Measurements from ENCODE around the gene ATP10A.
"Not testable (repeated sequence)": the region's sequence is repeated elsewhere in the genome, so short reads cannot be mapped to it uniquely, and the experiment has no call there.

ATP10A gene

DNA sequence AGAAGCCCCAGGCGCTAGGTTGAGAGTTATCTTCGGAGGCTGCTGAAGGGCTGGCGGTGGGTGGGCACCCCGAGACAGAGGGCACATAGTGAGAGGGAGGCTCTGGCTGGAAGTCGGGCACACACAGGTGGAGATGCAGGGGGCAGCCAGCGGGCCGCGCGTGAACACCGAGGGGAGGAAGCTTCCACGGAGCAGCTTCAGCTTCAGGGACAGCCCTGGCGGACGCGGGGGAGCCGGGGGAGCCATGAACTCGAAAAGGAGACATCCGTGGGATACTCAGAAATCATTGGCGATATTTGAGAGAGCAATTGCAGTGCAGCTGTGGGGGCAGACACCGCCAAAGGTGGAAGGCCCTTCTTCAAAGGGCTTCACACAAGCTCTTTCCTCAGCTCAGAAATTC is 204.6 kb downstream of the ATP10A start:
- peaks cover 21% of the 10 kb centered on the region for H3K9me3 Mint-ChIP-seq
- no peak overlapping the region for H3K27ac Mint-ChIP-seq
- intact Hi-C loops (cut with micrococcal nuclease): no loop called here
- no peaks in the 10 kb centered on the region for H3K36me3 Mint-ChIP-seq (ENCODE audit: low read depth)
- H3K4me3 Mint-ChIP-seq: no peak overlapping the region
- peaks cover 2% of the 10 kb centered on the region for H3K27me3 Mint-ChIP-seq
- no peaks in the 10 kb centered on the region for H3K4me1 Mint-ChIP-seq (ENCODE audit: low read depth)

DNA sequence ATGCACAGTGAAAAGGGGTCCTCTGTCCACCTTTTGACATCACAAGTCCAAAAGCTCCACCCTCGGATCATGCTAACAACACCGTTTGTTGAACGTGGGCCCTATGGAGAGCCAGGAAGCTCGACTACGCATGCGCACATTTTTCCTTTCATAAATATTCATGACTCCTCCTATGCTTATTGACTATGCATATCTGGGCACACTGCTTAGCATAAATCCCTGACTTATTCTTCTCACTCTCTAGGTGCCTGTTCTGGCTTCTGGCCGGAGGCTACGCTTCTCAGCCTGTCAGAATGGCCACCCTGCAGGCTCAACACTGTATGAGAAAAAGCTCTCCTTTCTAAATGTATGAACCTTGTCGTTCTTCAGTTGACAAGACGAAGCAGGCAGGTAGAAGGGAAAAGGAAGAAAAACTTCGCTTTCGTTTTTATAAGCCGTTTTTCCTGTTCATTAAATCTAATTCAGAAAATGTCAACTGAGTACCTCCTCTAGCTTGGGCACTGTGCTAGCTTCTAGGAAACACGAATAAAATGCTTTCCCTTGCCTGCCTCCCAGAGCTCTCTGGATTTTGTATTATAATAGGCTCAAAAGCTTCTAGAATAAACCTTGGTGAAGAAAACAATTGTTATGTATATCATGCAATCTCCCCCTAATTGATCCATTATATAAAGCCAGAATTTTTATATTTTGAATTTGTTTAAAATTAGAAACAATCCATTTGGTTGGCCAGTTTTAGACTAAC is 207.7 kb downstream of the ATP10A start:
- H3K27me3 Mint-ChIP-seq: peaks cover 3% of the 10 kb centered on the region
- no peak overlapping the region for H3K4me3 Mint-ChIP-seq
- peaks cover 21% of the 10 kb centered on the region for H3K9me3 Mint-ChIP-seq
- peaks cover 6% of the 10 kb centered on the region for H3K4me1 Mint-ChIP-seq (ENCODE audit: low read depth)
- H3K27ac Mint-ChIP-seq: no peak overlapping the region
- intact Hi-C loops (cut with micrococcal nuclease): no loop called here
- no peaks in the 10 kb centered on the region for H3K36me3 Mint-ChIP-seq (ENCODE audit: low read depth)

DNA sequence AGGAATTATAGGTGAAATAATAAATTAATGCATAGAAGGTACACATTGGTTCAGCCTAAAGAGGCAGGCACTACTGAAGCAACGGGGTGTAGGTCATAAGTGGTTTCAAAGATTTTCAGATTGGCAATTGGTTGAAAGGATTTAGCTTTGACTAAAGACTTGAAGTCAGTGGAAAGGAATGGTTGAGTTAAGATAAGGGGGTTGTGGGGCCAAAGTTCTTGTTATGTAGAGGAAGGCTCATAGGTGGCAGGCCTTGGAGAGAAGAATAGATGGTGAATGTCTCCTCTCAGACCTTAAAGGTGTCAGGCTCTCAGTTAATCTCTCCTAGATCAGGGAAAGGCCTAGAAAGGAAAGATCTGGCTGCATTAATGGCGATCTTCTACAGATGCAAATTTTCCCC is 209.8 kb downstream of the ATP10A start:
- intact Hi-C loops (cut with micrococcal nuclease): no loop called here
- Mint-ChIP-seq H3K27ac (no peak overlapping the region), H3K27me3 (peaks cover 4% of the 10 kb centered on the region), H3K36me3 (ENCODE audit: low read depth) (no peaks in the 10 kb centered on the region), H3K9me3 (peaks cover 9% of the 10 kb centered on the region), H3K4me1 (ENCODE audit: low read depth) (peaks cover 6% of the 10 kb centered on the region), H3K4me3 (no peak overlapping the region)

DNA sequence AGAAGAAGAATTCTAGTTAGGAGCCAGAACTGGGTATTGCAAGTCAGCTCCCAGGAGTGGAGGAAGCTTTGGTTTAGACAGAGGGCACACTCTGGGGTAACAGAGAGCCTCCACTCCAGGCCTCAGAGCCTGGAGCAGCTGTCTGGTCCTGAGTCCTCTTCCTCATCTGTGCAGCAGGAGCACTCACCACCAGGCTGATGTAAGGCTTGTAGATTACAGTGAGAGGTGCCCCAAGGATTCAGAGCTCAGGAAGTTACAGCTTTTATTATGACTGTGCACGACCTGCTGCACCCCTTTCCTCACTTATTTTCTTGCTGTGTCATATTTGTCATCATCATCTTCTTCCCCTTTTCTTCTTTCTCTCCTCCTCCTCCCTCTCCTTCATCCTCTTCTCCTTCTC is 210.4 kb downstream of the ATP10A start:
- peaks cover 4% of the 10 kb centered on the region for H3K27me3 Mint-ChIP-seq
- peaks cover 6% of the 10 kb centered on the region for H3K4me1 Mint-ChIP-seq (ENCODE audit: low read depth)
- peaks cover 2% of the 10 kb centered on the region for H3K9me3 Mint-ChIP-seq
- no peak overlapping the region for H3K27ac Mint-ChIP-seq
- H3K4me3 Mint-ChIP-seq: no peak overlapping the region
- intact Hi-C loops (cut with micrococcal nuclease): no loop called here
- H3K36me3 Mint-ChIP-seq (ENCODE audit: low read depth): no peaks in the 10 kb centered on the region

- Mint-ChIP-seq H3K27me3 (peaks cover 4% of the 10 kb centered on the region), H3K9me3 (no peaks in the 10 kb centered on the region), H3K4me1 (ENCODE audit: low read depth) (peaks cover 6% of the 10 kb centered on the region), H3K4me3 (no peak overlapping the region), H3K36me3 (ENCODE audit: low read depth) (no peaks in the 10 kb centered on the region), H3K27ac (no peak overlapping the region)
- intact Hi-C loops (cut with micrococcal nuclease): no loop called here
Observed at GRCh38 chr15:25649390-25649789, 213.7 kb downstream of the ATP10A start.

- no peak overlapping the region for H3K4me3 Mint-ChIP-seq
- no peaks in the 10 kb centered on the region for H3K9me3 Mint-ChIP-seq
- intact Hi-C loops (cut with micrococcal nuclease): no loop called here
- H3K27ac Mint-ChIP-seq: no peak overlapping the region
- H3K4me1 Mint-ChIP-seq (ENCODE audit: low read depth): no peaks in the 10 kb centered on the region
- no peaks in the 10 kb centered on the region for H3K36me3 Mint-ChIP-seq (ENCODE audit: low read depth)
- peaks cover 2% of the 10 kb centered on the region for H3K27me3 Mint-ChIP-seq
Observed at GRCh38 chr15:25643120-25643519, 220.0 kb downstream of the ATP10A start.

DNA sequence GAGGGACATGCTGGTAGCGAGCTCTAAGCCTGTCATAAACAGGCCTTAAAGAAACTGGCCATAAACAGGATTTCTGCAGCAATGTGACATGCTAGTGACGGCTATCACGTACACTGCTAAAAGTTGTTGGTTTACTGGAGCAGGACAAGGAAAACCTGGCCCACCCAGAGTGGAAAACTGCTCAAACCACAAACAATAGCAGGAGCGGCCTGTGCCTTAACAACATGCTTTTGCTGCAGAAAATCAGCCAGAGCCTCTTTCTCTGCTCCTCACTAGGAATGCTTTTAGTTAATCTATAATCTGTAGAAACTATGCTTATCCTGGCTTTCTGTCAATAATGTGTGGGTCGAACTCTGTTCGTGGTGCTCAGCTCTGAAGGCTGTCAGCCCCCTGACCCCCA is 221.4 kb downstream of the ATP10A start:
- Mint-ChIP-seq H3K27me3 (peaks cover 2% of the 10 kb centered on the region), H3K4me3 (no peak overlapping the region), H3K27ac (no peak overlapping the region), H3K36me3 (ENCODE audit: low read depth) (no peaks in the 10 kb centered on the region), H3K9me3 (no peaks in the 10 kb centered on the region), H3K4me1 (ENCODE audit: low read depth) (no peaks in the 10 kb centered on the region)
- intact Hi-C loops (cut with micrococcal nuclease): no loop called here

DNA sequence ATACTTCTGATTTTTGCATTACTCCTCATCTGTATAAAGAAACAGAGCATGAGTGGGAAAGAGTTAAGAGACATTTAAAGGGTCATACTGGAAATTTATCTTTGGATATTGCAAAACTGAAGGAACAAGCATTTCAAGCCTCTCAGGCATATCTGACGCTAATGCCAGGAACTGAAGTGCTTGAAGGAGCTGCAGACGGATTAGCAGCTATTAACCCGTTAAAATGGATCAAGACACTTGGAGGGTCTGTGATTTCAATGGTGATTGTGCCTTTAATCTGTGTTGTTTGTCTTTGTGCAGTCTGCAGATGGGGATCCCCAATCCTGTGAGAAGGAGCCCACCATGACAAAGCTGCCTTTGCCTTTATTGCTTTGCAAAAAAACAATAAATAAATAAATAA is 221.8 kb downstream of the ATP10A start:
- Mint-ChIP-seq H3K27me3 (peaks cover 4% of the 10 kb centered on the region), H3K36me3 (ENCODE audit: low read depth) (no peaks in the 10 kb centered on the region), H3K27ac (no peak overlapping the region), H3K4me3 (no peak overlapping the region), H3K9me3 (no peaks in the 10 kb centered on the region), H3K4me1 (ENCODE audit: low read depth) (no peaks in the 10 kb centered on the region)
- intact Hi-C loops (cut with micrococcal nuclease): no loop called here

GRCh38 chr15:25640959-25641358 is 222.2 kb downstream of the ATP10A start:
- H3K4me3 Mint-ChIP-seq; H3K4me1 Mint-ChIP-seq (ENCODE audit: low read depth); H3K36me3 Mint-ChIP-seq (ENCODE audit: low read depth); intact Hi-C loops (cut with micrococcal nuclease); H3K27me3 Mint-ChIP-seq; H3K27ac Mint-ChIP-seq; H3K9me3 Mint-ChIP-seq: not testable (repeated sequence)

GRCh38 chr15:25640381-25640780 is 222.7 kb downstream of the ATP10A start:
- Mint-ChIP-seq H3K9me3 (no peaks in the 10 kb centered on the region), H3K4me3 (no peak overlapping the region), H3K27me3 (peaks cover 4% of the 10 kb centered on the region), H3K27ac (no peak overlapping the region), H3K36me3 (ENCODE audit: low read depth) (no peaks in the 10 kb centered on the region), H3K4me1 (ENCODE audit: low read depth) (no peaks in the 10 kb centered on the region)
- intact Hi-C loops (cut with micrococcal nuclease): no loop called here

DNA sequence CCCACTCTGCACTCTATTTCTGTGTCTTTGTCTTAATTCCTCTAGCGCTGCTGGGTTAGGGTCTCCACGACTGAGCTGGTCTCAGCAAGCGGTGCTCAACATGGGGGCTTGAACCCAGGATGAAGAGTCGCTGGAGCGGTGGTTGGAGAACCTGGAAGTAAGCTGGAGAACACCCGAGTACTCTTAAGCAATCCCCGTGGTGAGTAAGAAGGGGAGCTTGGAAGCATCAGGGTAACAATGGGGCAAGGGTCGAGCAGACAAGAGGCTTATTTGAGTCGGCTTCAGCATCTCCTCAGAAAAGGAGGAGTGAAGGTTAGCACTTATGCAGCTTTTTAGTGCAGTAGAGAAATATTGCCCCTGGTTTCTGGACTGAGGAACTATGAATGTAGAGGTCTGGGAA is 226.6 kb downstream of the ATP10A start:
- intact Hi-C loops (cut with micrococcal nuclease); H3K27ac Mint-ChIP-seq; H3K9me3 Mint-ChIP-seq; H3K4me3 Mint-ChIP-seq; H3K27me3 Mint-ChIP-seq; H3K36me3 Mint-ChIP-seq (ENCODE audit: low read depth); H3K4me1 Mint-ChIP-seq (ENCODE audit: low read depth): not testable (repeated sequence)

DNA sequence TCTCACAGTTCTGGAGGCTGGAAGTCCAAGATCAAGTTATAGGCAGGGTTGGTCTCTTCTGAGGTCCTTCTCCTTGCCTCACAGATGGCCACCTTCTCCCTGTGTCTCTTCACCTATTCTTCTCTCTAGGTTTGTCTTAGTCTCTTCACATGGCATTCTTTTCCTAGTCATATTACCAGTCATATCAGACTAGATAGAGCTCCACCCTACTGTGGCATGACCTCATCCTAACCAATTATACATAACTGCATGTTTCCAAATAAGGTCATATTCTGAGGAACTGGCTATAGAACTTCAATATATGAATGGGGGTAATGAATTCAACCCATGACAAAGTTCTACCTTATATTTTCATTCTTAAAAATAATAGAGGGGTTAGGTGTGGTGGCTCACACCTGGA is 227.9 kb downstream of the ATP10A start:
- Mint-ChIP-seq H3K36me3 (ENCODE audit: low read depth) (no peaks in the 10 kb centered on the region), H3K4me3 (no peak overlapping the region), H3K4me1 (ENCODE audit: low read depth) (no peaks in the 10 kb centered on the region), H3K27me3 (peaks cover 2% of the 10 kb centered on the region), H3K9me3 (no peaks in the 10 kb centered on the region), H3K27ac (no peak overlapping the region)
- intact Hi-C loops (cut with micrococcal nuclease): no loop called here

GRCh38 chr15:25633862-25634261 is 229.3 kb downstream of the ATP10A start:
- H3K36me3 Mint-ChIP-seq (ENCODE audit: low read depth): no peaks in the 10 kb centered on the region
- peaks cover 8% of the 10 kb centered on the region for H3K9me3 Mint-ChIP-seq
- H3K4me3 Mint-ChIP-seq: no peak overlapping the region

GRCh38 chr15:25631971-25632370 is 231.2 kb downstream of the ATP10A start:
- no peak overlapping the region for H3K4me3 Mint-ChIP-seq
- no peaks in the 10 kb centered on the region for H3K4me1 Mint-ChIP-seq (ENCODE audit: low read depth)
- H3K9me3 Mint-ChIP-seq: peaks cover 9% of the 10 kb centered on the region
- no peak overlapping the region for H3K27ac Mint-ChIP-seq
- H3K36me3 Mint-ChIP-seq (ENCODE audit: low read depth): no peaks in the 10 kb centered on the region
- peaks cover 2% of the 10 kb centered on the region for H3K27me3 Mint-ChIP-seq
- intact Hi-C loops (cut with micrococcal nuclease): no loop called here

More at GRCh38 chr15:25633862-25634261, 229.3 kb downstream of the ATP10A start:
- intact Hi-C loops (cut with micrococcal nuclease): no loop called here
- Mint-ChIP-seq H3K27me3 (peaks cover 2% of the 10 kb centered on the region), H3K27ac (no peak overlapping the region), H3K4me1 (ENCODE audit: low read depth) (no peaks in the 10 kb centered on the region)

All from dendritic cell treated with granulocyte-macrophage colony-stimulating factor and Interleukin-4, amounts not matched to agents 40 ng/mL and 50 ng/mL, for 4 days (primary cell).